ENCODE measurements around the gene ENTREP1.
"Not testable (repeated sequence)": the region's sequence is repeated elsewhere in the genome, so short reads cannot be mapped to it uniquely, and the experiment has no call there.

DNA sequence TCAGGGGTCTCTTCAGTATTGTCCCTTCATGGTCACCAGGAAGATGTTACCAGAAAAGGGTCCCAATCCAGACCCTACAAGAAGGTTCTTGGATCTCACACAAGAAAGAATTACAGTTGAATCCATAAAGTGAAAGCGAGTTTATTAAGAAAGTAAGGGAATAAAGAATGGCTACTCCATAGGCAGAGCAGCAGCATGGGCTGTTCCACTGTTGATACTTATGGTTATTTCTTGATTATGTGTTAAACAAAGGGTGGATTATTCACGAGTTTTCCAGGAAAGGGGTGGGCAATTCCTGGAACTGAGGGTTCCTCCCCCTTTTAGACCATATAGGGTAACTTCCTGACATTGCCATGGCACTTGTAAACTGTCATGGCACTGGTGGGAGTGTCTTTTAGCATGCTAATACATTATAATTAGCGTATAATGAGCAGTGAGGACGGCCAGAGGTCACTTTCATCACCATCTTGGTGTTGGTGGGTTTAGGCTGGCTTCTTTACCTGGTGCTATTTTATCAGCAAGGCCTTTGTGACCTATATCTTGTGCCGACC, 18.0 kb upstream of the ENTREP1 start:
- TF ChIP-seq POLR2AphosphoS5, POLR2A (IDR thresholded peaks at IDR 0.05): not testable (repeated sequence)
- TF ChIP-seq, protein P1, sequence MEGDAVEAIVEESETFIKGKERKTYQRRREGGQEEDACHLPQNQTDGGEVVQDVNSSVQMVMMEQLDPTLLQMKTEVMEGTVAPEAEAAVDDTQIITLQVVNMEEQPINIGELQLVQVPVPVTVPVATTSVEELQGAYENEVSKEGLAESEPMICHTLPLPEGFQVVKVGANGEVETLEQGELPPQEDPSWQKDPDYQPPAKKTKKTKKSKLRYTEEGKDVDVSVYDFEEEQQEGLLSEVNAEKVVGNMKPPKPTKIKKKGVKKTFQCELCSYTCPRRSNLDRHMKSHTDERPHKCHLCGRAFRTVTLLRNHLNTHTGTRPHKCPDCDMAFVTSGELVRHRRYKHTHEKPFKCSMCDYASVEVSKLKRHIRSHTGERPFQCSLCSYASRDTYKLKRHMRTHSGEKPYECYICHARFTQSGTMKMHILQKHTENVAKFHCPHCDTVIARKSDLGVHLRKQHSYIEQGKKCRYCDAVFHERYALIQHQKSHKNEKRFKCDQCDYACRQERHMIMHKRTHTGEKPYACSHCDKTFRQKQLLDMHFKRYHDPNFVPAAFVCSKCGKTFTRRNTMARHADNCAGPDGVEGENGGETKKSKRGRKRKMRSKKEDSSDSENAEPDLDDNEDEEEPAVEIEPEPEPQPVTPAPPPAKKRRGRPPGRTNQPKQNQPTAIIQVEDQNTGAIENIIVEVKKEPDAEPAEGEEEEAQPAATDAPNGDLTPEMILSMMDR (IDR thresholded peaks at IDR 0.05): not testable (repeated sequence)
